ENCODE measurements around the gene DELE1. TPM values are rescaled to one million over a fixed set of nuclear protein-coding genes. Genes with fewer than 3 reads are reported as not detected.

The DELE1 gene
- total RNA-seq, 2 donors from 2014 or later, result 80.4 to 82.8 TPM

- Mint-ChIP-seq H3K27ac (peak overlapping the region; percentile 42), H3K36me3 (ENCODE audit: low read depth) (peaks cover 92% of the 10 kb centered on the region)
- no peak for ATAC-seq (replicated peaks)
These were observed 4.4 kb downstream of the DELE1 start for GRCh38 chr5:141928051-141928450.

GRCh38 chr5:141929398-141930058 is 5.9 kb downstream of the DELE1 start:
- Mint-ChIP-seq H3K36me3 (ENCODE audit: low read depth) (peaks cover 97% of the 10 kb centered on the region), H3K4me1 (peaks cover 16% of the 10 kb centered on the region)

More at GRCh38 chr5:141928051-141928450, 4.4 kb downstream of the DELE1 start:
- peaks cover 22% of the 10 kb centered on the region for H3K4me1 Mint-ChIP-seq
- no peaks in the 10 kb centered on the region for H3K9me3 Mint-ChIP-seq
- no peak overlapping the region for H3K4me3 Mint-ChIP-seq
- H3K27me3 Mint-ChIP-seq, result no peaks in the 10 kb centered on the region

GRCh38 chr5:141931694-141932093 is 8.0 kb downstream of the DELE1 start:
- ATAC-seq (replicated peaks), result no peak
- H3K27me3 Mint-ChIP-seq, result no peaks in the 10 kb centered on the region
- H3K9me3 Mint-ChIP-seq, result no peaks in the 10 kb centered on the region
- no peak overlapping the region for H3K4me3 Mint-ChIP-seq
- H3K36me3 Mint-ChIP-seq (ENCODE audit: low read depth), result peaks cover 99% of the 10 kb centered on the region
- H3K4me1 Mint-ChIP-seq, result peaks cover 8% of the 10 kb centered on the region
- H3K27ac Mint-ChIP-seq, result peak overlapping the region; percentile 80

More at GRCh38 chr5:141929398-141930058, 5.9 kb downstream of the DELE1 start:
- ATAC-seq (replicated peaks), result no peak
- H3K27me3 Mint-ChIP-seq, result no peaks in the 10 kb centered on the region
- H3K27ac Mint-ChIP-seq, result no peak overlapping the region
- no peaks in the 10 kb centered on the region for H3K9me3 Mint-ChIP-seq
- H3K4me3 Mint-ChIP-seq, result no peak overlapping the region

- Mint-ChIP-seq H3K4me3 (no peak overlapping the region), H3K27me3 (no peaks in the 10 kb centered on the region), H3K27ac (no peak overlapping the region), H3K4me1 (peaks cover 8% of the 10 kb centered on the region), H3K9me3 (no peaks in the 10 kb centered on the region), H3K36me3 (ENCODE audit: low read depth) (peaks cover 94% of the 10 kb centered on the region)
- ATAC-seq (replicated peaks), result no peak
These were observed 9.5 kb downstream of the DELE1 start for GRCh38 chr5:141933151-141933550.

GRCh38 chr5:141934099-141934844 is 10.6 kb downstream of the DELE1 start:
- ATAC-seq (replicated peaks), result no peak
- no peaks in the 10 kb centered on the region for H3K9me3 Mint-ChIP-seq
- H3K27me3 Mint-ChIP-seq, result no peaks in the 10 kb centered on the region
- no peak overlapping the region for H3K4me3 Mint-ChIP-seq
- peaks cover 8% of the 10 kb centered on the region for H3K4me1 Mint-ChIP-seq
- peaks cover 94% of the 10 kb centered on the region for H3K36me3 Mint-ChIP-seq (ENCODE audit: low read depth)
- H3K27ac Mint-ChIP-seq, result no peak overlapping the region

- H3K27ac Mint-ChIP-seq, result peak overlapping the region; percentile 0
- peaks cover 10% of the 10 kb centered on the region for H3K4me1 Mint-ChIP-seq
- no peak overlapping the region for H3K4me3 Mint-ChIP-seq
- H3K27me3 Mint-ChIP-seq, result no peaks in the 10 kb centered on the region
- H3K9me3 Mint-ChIP-seq, result no peaks in the 10 kb centered on the region
- H3K36me3 Mint-ChIP-seq (ENCODE audit: low read depth), result peaks cover 90% of the 10 kb centered on the region
- no peak for ATAC-seq (replicated peaks)
These were observed 11.9 kb downstream of the DELE1 start for GRCh38 chr5:141935538-141935937.

GRCh38 chr5:141940695-141941271 is 17.1 kb downstream of the DELE1 start:
- no peak overlapping the region for H3K4me3 Mint-ChIP-seq
- peak overlapping the region; percentile 44 for H3K27ac Mint-ChIP-seq
- no peaks in the 10 kb centered on the region for H3K27me3 Mint-ChIP-seq
- peaks cover 6% of the 10 kb centered on the region for H3K4me1 Mint-ChIP-seq
- peaks cover 39% of the 10 kb centered on the region for H3K36me3 Mint-ChIP-seq (ENCODE audit: low read depth)
- ATAC-seq (replicated peaks), result peak; percentile 32
- no peaks in the 10 kb centered on the region for H3K9me3 Mint-ChIP-seq

GRCh38 chr5:141941307-141941706 is 17.6 kb downstream of the DELE1 start:
- Mint-ChIP-seq H3K9me3 (no peaks in the 10 kb centered on the region), H3K4me1 (peaks cover 6% of the 10 kb centered on the region), H3K27me3 (no peaks in the 10 kb centered on the region), H3K4me3 (no peak overlapping the region), H3K36me3 (ENCODE audit: low read depth) (peaks cover 34% of the 10 kb centered on the region), H3K27ac (peak overlapping the region; percentile 44)
- ATAC-seq (replicated peaks), result no peak

GRCh38 chr5:141941779-141942178 is 18.1 kb downstream of the DELE1 start:
- H3K4me1 Mint-ChIP-seq, result peaks cover 6% of the 10 kb centered on the region
- peaks cover 29% of the 10 kb centered on the region for H3K36me3 Mint-ChIP-seq (ENCODE audit: low read depth)
- H3K4me3 Mint-ChIP-seq, result no peak overlapping the region
- no peaks in the 10 kb centered on the region for H3K9me3 Mint-ChIP-seq
- H3K27ac Mint-ChIP-seq, result no peak overlapping the region
- H3K27me3 Mint-ChIP-seq, result no peaks in the 10 kb centered on the region
- ATAC-seq (replicated peaks), result no peak

GRCh38 chr5:141942185-141942857 is 18.6 kb downstream of the DELE1 start:
- no peaks in the 10 kb centered on the region for H3K9me3 Mint-ChIP-seq
- H3K27ac Mint-ChIP-seq, result no peak overlapping the region
- no peak overlapping the region for H3K4me3 Mint-ChIP-seq
- H3K4me1 Mint-ChIP-seq, result peaks cover 6% of the 10 kb centered on the region
- peaks cover 24% of the 10 kb centered on the region for H3K36me3 Mint-ChIP-seq (ENCODE audit: low read depth)
- no peak for ATAC-seq (replicated peaks)
- no peaks in the 10 kb centered on the region for H3K27me3 Mint-ChIP-seq

- Mint-ChIP-seq H3K4me3 (no peak overlapping the region), H3K27me3 (no peaks in the 10 kb centered on the region), H3K9me3 (no peaks in the 10 kb centered on the region), H3K36me3 (ENCODE audit: low read depth) (peaks cover 11% of the 10 kb centered on the region), H3K27ac (no peak overlapping the region), H3K4me1 (peaks cover 6% of the 10 kb centered on the region)
- ATAC-seq (replicated peaks), result no peak
These were observed 20.4 kb downstream of the DELE1 start for GRCh38 chr5:141944076-141944475.

- no peak overlapping the region for H3K27ac Mint-ChIP-seq
- H3K4me1 Mint-ChIP-seq, result peaks cover 4% of the 10 kb centered on the region
- no peaks in the 10 kb centered on the region for H3K9me3 Mint-ChIP-seq
- no peaks in the 10 kb centered on the region for H3K27me3 Mint-ChIP-seq
- no peak overlapping the region for H3K4me3 Mint-ChIP-seq
- ATAC-seq (replicated peaks), result no peak
- no peaks in the 10 kb centered on the region for H3K36me3 Mint-ChIP-seq (ENCODE audit: low read depth)
These were observed 21.9 kb downstream of the DELE1 start for GRCh38 chr5:141945511-141946051.

- Mint-ChIP-seq H3K4me1 (peaks cover 3% of the 10 kb centered on the region), H3K36me3 (ENCODE audit: low read depth) (no peaks in the 10 kb centered on the region), H3K9me3 (no peaks in the 10 kb centered on the region), H3K4me3 (no peak overlapping the region), H3K27me3 (no peaks in the 10 kb centered on the region), H3K27ac (no peak overlapping the region)
- ATAC-seq (replicated peaks), result no peak
These were observed 23.6 kb downstream of the DELE1 start for GRCh38 chr5:141947316-141947715.

- ATAC-seq (replicated peaks), result no peak
- H3K4me1 Mint-ChIP-seq, result peaks cover 6% of the 10 kb centered on the region
- H3K27ac Mint-ChIP-seq, result no peak overlapping the region
- no peak overlapping the region for H3K4me3 Mint-ChIP-seq
- no peaks in the 10 kb centered on the region for H3K27me3 Mint-ChIP-seq
- H3K36me3 Mint-ChIP-seq (ENCODE audit: low read depth), result no peaks in the 10 kb centered on the region
- no peaks in the 10 kb centered on the region for H3K9me3 Mint-ChIP-seq
These were observed 25.1 kb downstream of the DELE1 start for GRCh38 chr5:141948812-141949211.

All from activated T-helper 17 cell treated with anti-CD3 and anti-CD28 coated beads, Interleukin-2, amount 50 U/mL, for 72 hours (primary cell).